Smooth muscle cell of the brain vasculature (primary cell): Measurements from ENCODE around the gene MYBPHL.

Source experiments
- DNase-seq: peaks from one replicate; pipeline ENCODE4 v3.0.0-alpha.2; 2012; ENCODE audit warnings: low read depth, low spot score

Gene MYBPHL

DNA sequence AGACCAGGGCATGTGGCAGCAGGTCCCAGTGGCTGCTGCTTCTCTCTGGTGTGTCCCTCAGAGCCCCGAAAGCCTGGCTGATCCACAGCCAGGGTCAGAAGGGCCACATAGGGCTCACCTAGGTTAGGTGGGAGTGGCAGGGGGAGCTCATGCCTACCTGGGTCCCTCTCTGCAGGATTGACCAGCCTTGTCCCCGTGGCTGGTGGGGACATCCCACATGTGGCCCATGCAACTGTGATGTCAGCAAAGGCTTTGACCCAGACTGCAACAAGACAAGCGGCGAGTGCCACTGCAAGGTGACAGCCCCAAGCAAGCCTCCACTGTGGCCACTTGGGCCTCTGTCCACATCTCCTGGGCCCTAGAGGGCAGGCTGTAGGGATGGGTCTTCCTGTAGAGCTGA is 41.8 kb downstream of the MYBPHL start:
- DNase-seq, result no peak

GRCh38 chr1:109264379-109264755 is 42.4 kb downstream of the MYBPHL start:
- DNase-seq, result no peak

DNA sequence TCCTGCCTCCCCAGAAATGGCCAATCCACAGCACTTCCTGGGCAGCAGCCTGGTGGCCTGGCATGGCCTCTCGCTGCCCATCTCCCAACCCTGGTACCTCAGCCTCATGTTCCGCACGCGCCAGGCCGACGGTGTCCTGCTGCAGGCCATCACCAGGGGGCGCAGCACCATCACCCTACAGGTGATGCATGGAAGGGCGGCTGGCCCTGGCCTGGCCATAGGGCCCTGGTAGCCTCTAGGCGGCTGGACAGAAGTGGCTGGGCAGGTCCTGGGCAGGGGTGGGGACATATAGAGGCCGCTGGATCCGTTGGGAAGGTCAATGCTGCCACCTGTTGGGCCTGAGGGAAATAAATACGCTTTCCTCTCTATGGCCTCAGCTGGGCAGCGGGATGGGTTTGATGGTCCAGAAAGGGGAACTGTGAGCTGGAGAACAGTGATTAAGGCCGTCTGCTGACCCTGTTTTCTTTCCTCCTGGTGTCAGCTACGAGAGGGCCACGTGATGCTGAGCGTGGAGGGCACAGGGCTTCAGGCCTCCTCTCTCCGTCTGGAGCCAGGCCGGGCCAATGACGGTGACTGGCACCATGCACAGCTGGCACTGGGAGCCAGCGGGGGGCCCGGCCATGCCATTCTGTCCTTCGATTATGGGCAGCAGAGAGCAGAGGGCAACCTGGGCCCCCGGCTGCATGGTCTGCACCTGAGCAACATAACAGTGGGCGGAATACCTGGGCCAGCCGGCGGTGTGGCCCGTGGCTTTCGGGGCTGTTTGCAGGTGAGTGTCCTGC is 43.0 kb downstream of the MYBPHL start:
- no peak for DNase-seq

DNA sequence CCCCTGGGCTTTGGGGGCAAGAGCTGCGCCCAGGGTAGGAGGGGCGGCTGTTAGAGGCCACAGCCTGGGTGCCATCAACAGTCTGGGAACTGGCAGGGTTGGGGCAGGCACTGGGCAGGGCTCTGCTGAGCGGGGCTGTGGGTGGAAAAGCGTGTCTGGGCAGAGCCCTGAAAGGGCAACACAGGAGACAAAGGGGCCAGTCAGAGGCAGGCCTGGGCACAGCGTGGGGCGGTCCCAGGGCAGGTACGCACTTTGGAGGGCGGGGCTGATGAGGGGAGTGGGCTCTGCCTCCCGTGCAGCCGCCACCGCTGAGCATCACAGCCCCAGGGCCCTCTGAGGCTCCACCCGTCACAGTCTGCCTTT is 43.6 kb downstream of the MYBPHL start:
- DNase-seq, result no peak

GRCh38 chr1:109262231-109263055 is 44.4 kb downstream of the MYBPHL start:
- DNase-seq, result no peak

DNA sequence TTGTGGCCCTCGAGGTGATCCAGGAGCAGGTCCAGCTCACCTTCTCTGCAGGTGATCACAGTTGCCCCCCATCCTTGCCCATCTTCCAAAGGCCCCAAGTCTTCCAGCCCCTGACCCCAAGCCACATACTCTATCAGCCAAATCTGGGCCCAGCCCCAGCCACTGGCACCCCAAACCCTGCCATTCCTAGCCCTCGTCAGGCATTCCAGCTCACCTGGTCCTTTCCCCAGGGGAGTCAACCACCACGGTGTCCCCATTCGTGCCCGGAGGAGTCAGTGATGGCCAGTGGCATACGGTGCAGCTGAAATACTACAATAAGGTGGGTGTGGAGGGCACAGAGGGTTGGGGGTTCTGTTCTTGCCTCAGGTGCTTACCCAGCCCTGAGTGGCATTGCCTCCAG is 45.2 kb downstream of the MYBPHL start:
- DNase-seq, result no peak

DNA sequence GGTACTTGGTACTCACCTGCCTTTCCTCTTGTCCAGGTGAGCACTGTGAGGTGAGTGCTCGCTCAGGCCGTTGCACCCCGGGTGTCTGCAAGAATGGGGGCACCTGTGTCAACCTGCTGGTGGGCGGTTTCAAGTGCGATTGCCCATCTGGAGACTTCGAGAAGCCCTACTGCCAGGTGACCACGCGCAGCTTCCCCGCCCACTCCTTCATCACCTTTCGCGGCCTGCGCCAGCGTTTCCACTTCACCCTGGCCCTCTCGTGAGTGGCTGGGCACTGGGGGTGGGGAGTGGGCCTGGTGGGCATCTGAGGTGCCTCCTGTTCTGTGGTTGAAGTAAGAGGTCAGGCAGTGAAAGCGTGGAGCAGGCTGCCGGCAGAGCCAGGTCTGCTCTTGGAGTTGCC is 45.8 kb downstream of the MYBPHL start:
- no peak for DNase-seq

DNA sequence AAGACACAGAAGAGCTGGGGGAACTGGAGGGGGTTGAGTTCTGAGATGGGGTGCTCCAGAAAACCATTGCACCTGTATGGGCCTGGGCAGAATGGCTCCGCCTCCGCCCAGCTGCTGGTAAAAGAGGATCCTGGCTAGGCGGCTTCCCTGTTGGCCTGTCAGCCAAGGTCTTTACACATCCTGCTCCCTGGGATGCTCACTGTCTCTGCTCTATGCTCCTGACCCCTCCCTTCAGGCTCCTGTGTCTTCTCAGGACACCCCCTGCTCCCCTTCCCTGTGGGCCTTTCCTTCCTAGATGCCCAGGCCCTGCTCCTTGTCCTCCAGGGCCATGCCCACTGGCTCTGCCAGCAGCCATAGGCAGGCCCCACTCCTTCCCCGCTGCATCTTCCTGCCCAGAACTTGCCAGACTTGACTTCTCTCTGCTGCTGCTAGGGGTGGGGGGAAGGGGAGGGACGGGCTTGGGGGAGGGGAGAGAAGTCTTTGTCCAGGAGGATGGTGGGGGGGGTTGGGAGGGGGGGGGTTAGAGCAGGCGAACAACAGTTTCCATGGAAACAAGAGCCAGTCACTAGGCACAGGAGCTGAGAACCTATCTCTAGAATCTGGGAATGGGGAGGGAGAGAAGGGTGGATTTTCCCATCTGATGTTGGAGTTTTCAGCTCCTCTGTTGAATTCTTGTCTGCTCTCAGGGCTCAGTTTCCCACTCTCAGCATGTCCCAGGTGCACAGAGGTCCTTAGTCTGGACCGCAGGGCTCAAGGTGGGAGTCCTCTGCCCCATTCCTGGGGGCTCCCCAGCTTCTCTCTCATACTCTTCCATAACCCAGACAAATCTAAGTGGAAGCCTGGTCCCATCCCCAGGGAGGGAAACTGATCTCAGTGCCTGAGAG is 46.9 kb downstream of the MYBPHL start:
- DNase-seq, result no peak

GRCh38 chr1:109258481-109259466 is 48.0 kb downstream of the MYBPHL start:
- DNase-seq, result no peak

- no peak for DNase-seq
These were observed 49.0 kb downstream of the MYBPHL start for GRCh38 chr1:109257682-109258421.

GRCh38 chr1:109256971-109257681 is 49.7 kb downstream of the MYBPHL start:
- DNase-seq, result no peak

DNA sequence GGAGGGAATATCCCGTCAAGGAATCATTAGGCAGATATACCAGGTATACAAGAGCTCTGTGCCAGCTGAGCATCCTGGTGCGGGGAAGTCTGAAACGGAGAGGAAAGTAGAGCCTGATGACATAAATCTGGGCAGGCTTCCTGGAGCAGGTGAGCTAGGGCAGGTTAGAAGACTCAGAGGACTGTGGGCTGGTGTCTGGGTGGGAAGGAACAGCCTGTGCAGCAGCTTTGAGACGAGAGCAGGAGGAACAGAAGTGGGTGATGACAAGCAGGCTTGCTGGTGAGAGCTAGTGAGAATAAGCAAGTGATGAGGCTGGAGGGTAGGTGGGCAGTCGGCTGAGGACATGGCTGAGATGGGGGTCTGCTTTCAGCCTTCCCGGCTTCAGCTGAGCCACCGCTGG is 50.7 kb downstream of the MYBPHL start:
- no peak for DNase-seq

GRCh38 chr1:109255678-109256077 is 51.1 kb downstream of the MYBPHL start:
- DNase-seq, result no peak

DNA sequence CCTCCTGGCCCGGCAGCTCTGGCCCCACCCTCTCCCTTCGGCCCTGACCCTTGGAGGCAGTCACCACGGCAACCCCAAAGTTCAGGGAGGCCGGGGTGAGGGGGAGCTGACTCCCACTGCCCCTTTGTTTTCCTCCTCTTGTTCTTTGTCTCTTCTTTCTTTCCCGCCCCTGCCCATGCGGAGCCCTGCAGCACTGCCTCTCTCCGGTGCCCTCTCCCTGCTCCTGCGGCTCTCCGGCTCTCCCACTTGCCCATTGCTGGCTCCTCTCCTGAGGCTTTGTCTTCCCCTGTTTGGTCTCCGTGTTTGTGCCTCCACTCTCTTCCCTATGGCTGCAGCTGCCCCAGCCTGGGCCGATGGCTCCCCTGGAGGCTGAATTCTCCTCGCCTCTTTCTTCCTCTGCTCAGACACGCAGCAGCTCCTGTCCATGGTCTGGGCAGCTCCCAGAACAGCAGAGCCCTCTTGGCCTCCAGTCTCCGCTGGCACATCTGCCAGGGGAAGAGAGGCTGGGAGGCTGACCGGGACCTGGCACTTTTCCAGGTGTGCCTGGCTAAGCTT is 51.6 kb downstream of the MYBPHL start:
- DNase-seq, result no peak

DNA sequence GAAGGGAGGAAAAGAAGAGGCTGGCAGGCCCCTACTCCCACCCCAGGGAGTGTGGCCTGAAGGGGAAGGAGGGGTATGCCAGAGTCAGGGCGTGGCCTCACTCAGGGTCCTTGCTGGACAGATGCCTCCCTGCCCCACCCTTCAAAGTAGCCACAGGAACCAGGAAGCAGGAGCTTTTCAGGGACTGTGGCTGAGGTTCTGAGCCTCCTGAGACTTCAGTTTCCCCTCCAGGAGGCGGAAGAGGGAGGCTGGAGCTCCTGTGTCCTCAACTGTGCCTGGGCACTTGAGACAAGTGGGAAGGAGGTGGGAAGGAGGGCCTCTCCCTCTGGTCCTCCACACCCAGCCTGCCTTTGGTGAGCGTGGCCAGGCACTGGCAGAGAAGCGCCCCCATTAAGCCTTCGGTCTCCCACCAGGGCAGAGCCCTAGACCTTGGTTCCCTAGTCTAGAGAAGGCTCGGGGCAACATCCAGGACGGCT is 52.2 kb downstream of the MYBPHL start:
- no peak for DNase-seq

- no peak for DNase-seq
These were observed 52.8 kb downstream of the MYBPHL start for GRCh38 chr1:109253803-109254620.

- no peak for DNase-seq
These were observed 53.7 kb downstream of the MYBPHL start for GRCh38 chr1:109252893-109253802.
